Thoracic aorta (tissue), 2 donors: ENCODE measurements around the gene ZCCHC18. TPM values are rescaled to one million over a fixed set of nuclear protein-coding genes. Genes with fewer than 3 reads are reported as not detected.
A peak's percentile ranks its signal among the peaks of the same experiment; 100 is the strongest.

Experiments used
- ATAC-seq: fragments of 150-250 bp; one replicate; pipeline ENCODE4 v1.8.0; 2017; ENCODE audit warnings: low read depth; ENCODE audit not compliant: insufficient number of reproducible peaks, low FRiP score
- DNase-seq: peaks from one replicate; pipeline ENCODE4 v3.0.0-alpha.2; 2020; ENCODE audit warnings: low spot score
- H3K27ac ChIP-seq, 2 donors: fragments of 200-600 bp; sonication (generic); 1 replicate in 1 of 2; 2 replicates in 1 of 2; pipeline ENCODE4 v1.5.1; 2016; ENCODE audit warnings: mild to moderate bottlenecking in 2 of 2, moderate library complexity in 2 of 2
- H3K27me3 ChIP-seq: fragments of 200-600 bp; sonication (generic); replicated peaks from 2 replicates; pipeline ENCODE4 v1.6.0; 2016; ENCODE audit warnings: mild to moderate bottlenecking; ENCODE audit not compliant: insufficient read depth
- H3K36me3 ChIP-seq: fragments of 200-600 bp; sonication (generic); one replicate; pipeline ENCODE4 v1.5.1; 2016
- H3K4me1 ChIP-seq, 2 donors: fragments of 200-600 bp; sonication (generic); 1 replicate in 1 of 2; 2 replicates in 1 of 2; pipeline versions ENCODE4 v1.5.1 to v1.6.0; 2016; ENCODE audit warnings: low read depth in 2 of 2, mild to moderate bottlenecking in 1 of 2; ENCODE audit not compliant: control insufficient read depth in 1 of 2
- H3K4me3 ChIP-seq: fragments of 200-600 bp; sonication (generic); 2 replicates; pipeline ENCODE4 v1.5.1; 2016; ENCODE audit warnings: mild to moderate bottlenecking
- H3K9me3 ChIP-seq: fragments of 200-600 bp; sonication (generic); 2 replicates; pipeline ENCODE4 v1.5.1; 2016
- CTCF ChIP-seq: fragments of 200-600 bp; sonication (generic); IDR thresholded peaks from one replicate; pipeline ENCODE4 v1.5.1; 2019; ENCODE audit warnings: antibody characterized with exemption
- total RNA-seq, 2 donors: library from RNA; depleted of rRNA; stranded (reverse); fragments of >200 nt; gene quantifications; one replicate each; pipeline versions ENCODE4 v1.1.0 to v1.2.3, GENCODE V29; 2016

ZCCHC18 gene
- total RNA-seq, 2 donors from 2014 or later = 0.49 to 3.9 TPM

- Histone ChIP-seq H3K27me3 (no peaks in the 10 kb centered on the region), H3K36me3 (no peaks in the 10 kb centered on the region), H3K4me3 (no peak overlapping the region), H3K4me1 (peaks cover 0 to 2% of the 10 kb centered on the region in 2 donors), H3K27ac (no peak overlapping the region), H3K9me3 (no peaks in the 10 kb centered on the region)
- DNase-seq = no peak
- no peak for ATAC-seq
- no peak for TF ChIP-seq CTCF
Measured at GRCh38 chrX:104118765-104119164, 6.4 kb downstream of the ZCCHC18 start.

GRCh38 chrX:104122829-104123228 is 10.5 kb downstream of the ZCCHC18 start:
- no peak overlapping the region for H3K4me3 ChIP-seq
- no peaks in the 10 kb centered on the region for H3K4me1 ChIP-seq
- H3K36me3 ChIP-seq = no peaks in the 10 kb centered on the region
- ATAC-seq (no peak), DNase-seq (no peak)
- no peaks in the 10 kb centered on the region for H3K27me3 ChIP-seq
- no peak for TF ChIP-seq CTCF
- H3K9me3 ChIP-seq = no peaks in the 10 kb centered on the region
- H3K27ac ChIP-seq = no peak overlapping the region

- no peak for ATAC-seq
- no peaks in the 10 kb centered on the region for H3K4me1 ChIP-seq
Measured at GRCh38 chrX:104126856-104127255, 14.5 kb downstream of the ZCCHC18 start.

GRCh38 chrX:104130808-104131207 is 18.5 kb downstream of the ZCCHC18 start:
- ATAC-seq = no peak
- no peak for DNase-seq
- TF ChIP-seq CTCF = no peak
- Histone ChIP-seq H3K27ac (peak overlapping the region in 1 of 2 donors; percentile 12), H3K36me3 (no peaks in the 10 kb centered on the region), H3K27me3 (no peaks in the 10 kb centered on the region), H3K4me1 (no peaks in the 10 kb centered on the region), H3K4me3 (no peak overlapping the region), H3K9me3 (no peaks in the 10 kb centered on the region)

More at GRCh38 chrX:104126856-104127255, 14.5 kb downstream of the ZCCHC18 start:
- H3K27ac ChIP-seq = no peak overlapping the region
- no peaks in the 10 kb centered on the region for H3K9me3 ChIP-seq
- TF ChIP-seq CTCF = no peak
- DNase-seq = no peak
- no peaks in the 10 kb centered on the region for H3K27me3 ChIP-seq
- H3K36me3 ChIP-seq = no peaks in the 10 kb centered on the region
- H3K4me3 ChIP-seq = no peak overlapping the region

- Histone ChIP-seq H3K4me3 (no peak overlapping the region), H3K4me1 (no peaks in the 10 kb centered on the region), H3K36me3 (no peaks in the 10 kb centered on the region), H3K9me3 (no peaks in the 10 kb centered on the region), H3K27ac (no peak overlapping the region), H3K27me3 (no peaks in the 10 kb centered on the region)
- no peak for ATAC-seq
- TF ChIP-seq CTCF = no peak
- DNase-seq = no peak
Measured at GRCh38 chrX:104134583-104135261, 22.4 kb downstream of the ZCCHC18 start.
